Endodermal cell (in vitro differentiated cells): ENCODE measurements around the gene BTAF1. TPM values are rescaled to one million over a fixed set of nuclear protein-coding genes. Genes with fewer than 3 reads are reported as not detected.

Source experiments
- DNase-seq: peaks from one replicate; pipeline ENCODE4 v3.0.0-alpha.2; 2017
- H3K27ac ChIP-seq: 2 replicates; pipeline ENCODE4 v1.5.1; 2013; ENCODE audit warnings: mild to moderate bottlenecking, low read depth, low read length, moderate library complexity
- H3K27me3 ChIP-seq: 2 replicates; pipeline ENCODE4 v1.6.1; 2013; ENCODE audit warnings: mild to moderate bottlenecking, low read length, moderate library complexity; ENCODE audit not compliant: insufficient read depth, control insufficient read depth, poor library complexity, severe bottlenecking
- H3K36me3 ChIP-seq: 2 replicates; pipeline ENCODE4 v1.7.0; 2013; ENCODE audit warnings: mild to moderate bottlenecking, low read length, moderate library complexity; ENCODE audit not compliant: control insufficient read depth, insufficient read depth
- H3K4me1 ChIP-seq: one replicate; pipeline ENCODE4 v1.7.0; 2013; ENCODE audit warnings: low read length; ENCODE audit not compliant: control insufficient read depth, insufficient read depth
- H3K4me3 ChIP-seq: 2 replicates; pipeline ENCODE4 v1.5.1; 2013; ENCODE audit warnings: mild to moderate bottlenecking, low read length, moderate library complexity
- H3K9ac ChIP-seq: 2 replicates; pipeline ENCODE4 v1.6.1; 2013; ENCODE audit warnings: mild to moderate bottlenecking, low read length, moderate library complexity; ENCODE audit not compliant: poor library complexity, severe bottlenecking; ENCODE audit errors: extremely low read depth
- H3K9me3 ChIP-seq: 2 replicates; pipeline ENCODE4 v1.6.1; 2013; ENCODE audit warnings: mild to moderate bottlenecking, low read length, moderate library complexity; ENCODE audit not compliant: control insufficient read depth
- H3K27ac Mint-ChIP-seq: 2 replicates; pipeline ENCODE4 v1.8.0; 2020; ENCODE audit warnings: mixed read lengths
- H3K27me3 Mint-ChIP-seq: 2 replicates; pipeline ENCODE4 v1.8.0; 2021; ENCODE audit warnings: mild to moderate bottlenecking, mixed read lengths; ENCODE audit not compliant: insufficient read depth
- H3K36me3 Mint-ChIP-seq: 2 replicates; pipeline ENCODE4 v1.8.0; 2020; ENCODE audit warnings: low read depth, mixed read lengths
- H3K4me1 Mint-ChIP-seq: 2 replicates; pipeline ENCODE4 v1.8.0; 2020; ENCODE audit warnings: mixed read lengths
- H3K4me3 Mint-ChIP-seq: 2 replicates; pipeline ENCODE4 v1.8.0; 2020; ENCODE audit warnings: mild to moderate bottlenecking, moderate library complexity, mixed read lengths
- H3K9me3 Mint-ChIP-seq: 2 replicates; pipeline ENCODE4 v1.8.0; 2020; ENCODE audit warnings: mild to moderate bottlenecking, mixed read lengths
- CTCF ChIP-seq: fragments of 200-600 bp; sonication (generic); conservative IDR thresholded peaks from 2 replicates; pipeline ENCODE4 v1.5.0; 2021; ENCODE audit warnings: antibody characterized with exemption, mild to moderate bottlenecking
- WGBS, 2 experiments: methylation state at CpG; one replicate each; pipeline versions ENCODE4 v1.1.5 to v1.1.7; 2013; ENCODE audit warnings: missing lambda C conversion rate in 2 of 2, mixed read lengths in 1 of 2; ENCODE audit not compliant: insufficient coverage in 1 of 2, insufficient read length in 1 of 2; 5-methylcytosine and 5-hydroxymethylcytosine counted together
- total RNA-seq, 2 donors: library from RNA; stranded (reverse); fragmentation: NEBNext Ultra II Directional in 1 of 2; extraction: Animal tissue kit (Norgen Biotek cat#: 25700) in 1 of 2; gene quantifications; 2 replicates in 1 of 2; 3 replicates in 1 of 2; pipeline ENCODE4 v1.2.1, GENCODE V29; 2021

Gene BTAF1
- total RNA-seq, 2 donors from 2014 or later: 46.2 to 54.3 TPM

- Histone ChIP-seq H3K36me3 (no peaks in the 10 kb centered on the region), H3K4me1 (no peaks in the 10 kb centered on the region), H3K27me3 (no peaks in the 10 kb centered on the region), H3K9ac (no peak overlapping the region), H3K27ac (no peak overlapping the region), H3K4me3 (no peak overlapping the region), H3K9me3 (no peaks in the 10 kb centered on the region)
- WGBS, 2 experiments: 93 to 96% methylated on average over 2 to 3 of the region's 3 CpGs
- DNase-seq: no peak
- H3K27me3 Mint-ChIP-seq: peaks cover 2% of the 10 kb centered on the region
- H3K27ac Mint-ChIP-seq: no peak overlapping the region
- H3K9me3 Mint-ChIP-seq: peaks cover 6% of the 10 kb centered on the region
- no peaks in the 10 kb centered on the region for H3K36me3 Mint-ChIP-seq
- no peak for TF ChIP-seq CTCF
- no peak overlapping the region for H3K4me3 Mint-ChIP-seq
- peaks cover 5% of the 10 kb centered on the region for H3K4me1 Mint-ChIP-seq
Observed at GRCh38 chr10:91896212-91896756, 27.3 kb upstream of the BTAF1 start.

- H3K4me1 ChIP-seq: no peaks in the 10 kb centered on the region
- DNase-seq: no peak
- H3K27ac ChIP-seq: peak overlapping the region; percentile 16
- WGBS, 2 experiments: 79 to 82% methylated on average over 8 of the region's 8 CpGs
- no peaks in the 10 kb centered on the region for H3K27me3 ChIP-seq
- no peaks in the 10 kb centered on the region for H3K36me3 Mint-ChIP-seq
- TF ChIP-seq CTCF: no peak
- H3K4me1 Mint-ChIP-seq: peaks cover 8% of the 10 kb centered on the region
- no peak overlapping the region for H3K27ac Mint-ChIP-seq
- no peaks in the 10 kb centered on the region for H3K36me3 ChIP-seq
- H3K9me3 ChIP-seq: no peaks in the 10 kb centered on the region
- H3K4me3 ChIP-seq: no peak overlapping the region
- H3K9ac ChIP-seq: no peak overlapping the region
- peaks cover 2% of the 10 kb centered on the region for H3K27me3 Mint-ChIP-seq
- H3K4me3 Mint-ChIP-seq: no peak overlapping the region
- peaks cover 6% of the 10 kb centered on the region for H3K9me3 Mint-ChIP-seq
Observed at GRCh38 chr10:91897421-91897820, 26.1 kb upstream of the BTAF1 start.

GRCh38 chr10:91901784-91902677 lies 21.5 kb upstream of the BTAF1 start:
- 44 to 60% methylated on average over 2 of the region's 2 CpGs for WGBS, 2 experiments
- Mint-ChIP-seq H3K4me1 (peaks cover 8% of the 10 kb centered on the region), H3K27ac (no peak overlapping the region), H3K36me3 (peaks cover 17% of the 10 kb centered on the region), H3K4me3 (no peak overlapping the region), H3K27me3 (peaks cover under 1% of the 10 kb centered on the region), H3K9me3 (no peaks in the 10 kb centered on the region)
- peaks cover 6% of the 10 kb centered on the region for H3K36me3 ChIP-seq
- no peaks in the 10 kb centered on the region for H3K9me3 ChIP-seq
- no peak for DNase-seq
- no peaks in the 10 kb centered on the region for H3K27me3 ChIP-seq
- H3K9ac ChIP-seq: no peak overlapping the region
- H3K4me3 ChIP-seq: no peak overlapping the region
- no peak for TF ChIP-seq CTCF
- H3K4me1 ChIP-seq: no peaks in the 10 kb centered on the region
- peak overlapping the region; percentile 11 for H3K27ac ChIP-seq
